Fibroblast of lung (primary cell): ENCODE measurements around the gene AGAP1. TPM values are rescaled to one million over a fixed set of nuclear protein-coding genes. Genes with fewer than 3 reads are reported as not detected.

Source experiments
- DNase-seq, 2 donors: peaks; one replicate each; pipeline versions ENCODE4 v3.0.0 to v3.0.0-alpha.2; 2010; ENCODE audit warnings: low read depth in 2 of 2
- H2AFZ ChIP-seq: 2 replicates; pipeline ENCODE4 v1.5.1; 2012; ENCODE audit warnings: low read length, control low read depth, inconsistent platforms
- H3K27ac ChIP-seq: 2 replicates; pipeline ENCODE4 v1.5.1; 2011; ENCODE audit warnings: low read length, control low read depth; ENCODE audit not compliant: insufficient read depth
- H3K27me3 ChIP-seq: 2 replicates; pipeline ENCODE4 v1.5.1; 2011; ENCODE audit warnings: mild to moderate bottlenecking, low read length; ENCODE audit not compliant: control insufficient read depth, insufficient read depth
- H3K36me3 ChIP-seq: 2 replicates; pipeline ENCODE4 v1.5.1; 2011; ENCODE audit warnings: low read length; ENCODE audit not compliant: control insufficient read depth, insufficient read depth
- H3K4me1 ChIP-seq: 2 replicates; pipeline ENCODE4 v1.5.1; 2011; ENCODE audit warnings: low read length; ENCODE audit not compliant: control insufficient read depth, insufficient read depth; ENCODE audit errors: extremely low read depth
- H3K4me2 ChIP-seq: 2 replicates; pipeline ENCODE4 v1.5.1; 2011; ENCODE audit warnings: low read length, control low read depth; ENCODE audit not compliant: insufficient read depth; ENCODE audit errors: extremely low read depth
- H3K4me3 ChIP-seq, 4 experiments: fragments of 200-600 bp in 1 of 4; sonication (generic) in 1 of 4; replicated peaks in 1 of 4; 2 replicates each; pipeline ENCODE4 v1.5.1; 2011 to 2016; ENCODE audit warnings: low read length in 4 of 4, low read depth in 3 of 4, mild to moderate bottlenecking in 3 of 4, control low read depth in 2 of 4, inconsistent platforms in 1 of 4, mixed read lengths in 1 of 4; ENCODE audit not compliant: insufficient read depth in 1 of 4; ENCODE audit errors: control extremely low read depth in 1 of 4
- H3K79me2 ChIP-seq: 2 replicates; pipeline ENCODE4 v1.5.1; 2012; ENCODE audit warnings: mild to moderate bottlenecking, low read length, inconsistent platforms; ENCODE audit not compliant: control insufficient read depth, insufficient read depth
- H3K9ac ChIP-seq: 2 replicates; pipeline ENCODE4 v1.5.1; 2011; ENCODE audit warnings: mild to moderate bottlenecking, low read length, control low read depth; ENCODE audit not compliant: insufficient read depth
- H3K9me3 ChIP-seq: 2 replicates; pipeline ENCODE4 v1.5.1; 2012; ENCODE audit warnings: low read depth, low read length; ENCODE audit not compliant: control insufficient read depth, insufficient read depth
- H4K20me1 ChIP-seq: 2 replicates; pipeline ENCODE4 v1.5.1; 2011; ENCODE audit warnings: low read length; ENCODE audit not compliant: control insufficient read depth, insufficient read depth; ENCODE audit errors: extremely low read depth
- EZH2 ChIP-seq: IDR thresholded peaks from 2 replicates; pipeline ENCODE4 v1.5.1; 2012; ENCODE audit warnings: low read length, control low read depth, mild to moderate bottlenecking; ENCODE audit errors: missing control alignments
- polyA plus RNA-seq, 2 donors: library from polyadenylated mRNA; depleted of rRNA in 1 of 2; stranded (reverse) in 1 of 2; unstranded in 1 of 2; fragments of >200 nt; gene quantifications; 2 replicates each; pipeline ENCODE4 v1.2.1, GENCODE V29; 2011 to 2012; ENCODE audit warnings: missing spikeins in 1 of 2
- total RNA-seq: library from RNA; depleted of rRNA; stranded (reverse); fragments of >200 nt; gene quantifications from 2 replicates; pipeline ENCODE4 v1.2.1, GENCODE V29; 2014
- TF ChIP-seq, protein P1 (sequence below), 2 donors: IDR thresholded peaks in 1 of 2; conservative IDR thresholded peaks in 1 of 2; 1 replicate in 1 of 2; 2 replicates in 1 of 2; pipeline ENCODE4 v1.5.1; 2011 to 2012; ENCODE audit warnings: low read length in 2 of 2, control low read depth in 1 of 2, inconsistent platforms in 1 of 2, low read depth in 1 of 2, mild to moderate bottlenecking in 1 of 2

The AGAP1 gene
- total and polyA plus RNA-seq, 2 donors (not counting 1 experiment from before 2014, with no cell fraction given), result 10.6 to 14.0 TPM

DNA sequence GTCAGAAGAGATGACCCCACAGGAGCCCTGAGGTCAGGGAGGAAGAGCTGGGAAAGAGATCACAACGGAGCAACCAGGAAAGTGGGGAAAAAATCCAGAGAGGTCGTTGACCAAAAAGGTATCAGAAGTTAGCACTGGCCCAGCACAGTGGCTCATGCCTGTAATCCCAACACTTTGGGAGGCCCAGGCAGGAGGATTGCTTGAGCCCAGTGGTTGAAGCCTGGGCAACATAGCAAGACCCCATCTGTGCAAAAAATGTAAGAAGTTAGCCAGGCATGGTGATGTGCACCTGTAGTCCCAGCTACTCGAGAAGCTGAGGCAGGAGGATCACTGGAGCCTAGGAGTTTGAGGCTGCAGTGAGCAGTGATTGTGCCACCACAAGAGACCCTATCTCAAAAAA, 552.9 kb downstream of the AGAP1 start:
- Histone ChIP-seq H3K4me2 (no peak overlapping the region), H3K9ac (no peak overlapping the region), H4K20me1 (no peaks in the 10 kb centered on the region), H3K4me1 (no peaks in the 10 kb centered on the region), H3K79me2 (no peaks in the 10 kb centered on the region), H3K27me3 (no peaks in the 10 kb centered on the region), H3K27ac (no peak overlapping the region), H3K36me3 (no peaks in the 10 kb centered on the region), H3K4me3 (no peak overlapping the region), H3K9me3 (no peaks in the 10 kb centered on the region), H2AFZ (no peak overlapping the region)
- TF ChIP-seq, protein P1, sequence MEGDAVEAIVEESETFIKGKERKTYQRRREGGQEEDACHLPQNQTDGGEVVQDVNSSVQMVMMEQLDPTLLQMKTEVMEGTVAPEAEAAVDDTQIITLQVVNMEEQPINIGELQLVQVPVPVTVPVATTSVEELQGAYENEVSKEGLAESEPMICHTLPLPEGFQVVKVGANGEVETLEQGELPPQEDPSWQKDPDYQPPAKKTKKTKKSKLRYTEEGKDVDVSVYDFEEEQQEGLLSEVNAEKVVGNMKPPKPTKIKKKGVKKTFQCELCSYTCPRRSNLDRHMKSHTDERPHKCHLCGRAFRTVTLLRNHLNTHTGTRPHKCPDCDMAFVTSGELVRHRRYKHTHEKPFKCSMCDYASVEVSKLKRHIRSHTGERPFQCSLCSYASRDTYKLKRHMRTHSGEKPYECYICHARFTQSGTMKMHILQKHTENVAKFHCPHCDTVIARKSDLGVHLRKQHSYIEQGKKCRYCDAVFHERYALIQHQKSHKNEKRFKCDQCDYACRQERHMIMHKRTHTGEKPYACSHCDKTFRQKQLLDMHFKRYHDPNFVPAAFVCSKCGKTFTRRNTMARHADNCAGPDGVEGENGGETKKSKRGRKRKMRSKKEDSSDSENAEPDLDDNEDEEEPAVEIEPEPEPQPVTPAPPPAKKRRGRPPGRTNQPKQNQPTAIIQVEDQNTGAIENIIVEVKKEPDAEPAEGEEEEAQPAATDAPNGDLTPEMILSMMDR (conservative IDR thresholded peaks at IDR 0.05 in 1 of 2, IDR thresholded peaks at IDR 0.05 in 1 of 2; ENCODE audit: low read depth in 1 of 2, low read length in 2 of 2), result no peak
- TF ChIP-seq EZH2, result no peak
- no peak for DNase-seq

DNA sequence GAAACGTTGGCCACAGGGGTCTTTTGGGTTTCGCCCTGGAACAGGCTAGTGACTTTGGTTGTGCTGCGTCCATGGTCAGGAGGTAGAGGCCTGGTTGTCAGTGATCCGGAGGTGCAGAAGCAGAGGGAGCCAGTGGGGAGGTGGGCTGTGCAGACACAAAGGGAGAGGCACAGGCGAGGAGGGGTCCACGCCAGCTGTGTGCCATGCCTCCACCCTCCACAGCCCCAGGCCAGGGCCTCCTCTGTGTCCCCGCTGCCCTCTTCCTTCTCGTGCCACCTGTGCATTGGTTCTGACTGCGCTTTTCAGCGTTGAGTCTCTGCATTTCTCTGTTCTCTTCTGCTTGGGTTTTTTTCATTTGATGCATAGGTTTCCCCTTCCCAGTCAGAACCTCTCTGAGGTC, 553.3 kb downstream of the AGAP1 start:
- H3K27ac ChIP-seq, result no peak overlapping the region
- H3K9ac ChIP-seq, result no peak overlapping the region
- H3K4me1 ChIP-seq, result no peaks in the 10 kb centered on the region
- TF ChIP-seq EZH2, result no peak
- TF ChIP-seq, protein P1 (conservative IDR thresholded peaks at IDR 0.05 in 1 of 2, IDR thresholded peaks at IDR 0.05 in 1 of 2; ENCODE audit: low read depth in 1 of 2, low read length in 2 of 2), result no peak
- DNase-seq, result no peak
- no peaks in the 10 kb centered on the region for H3K9me3 ChIP-seq
- H4K20me1 ChIP-seq, result no peaks in the 10 kb centered on the region
- no peaks in the 10 kb centered on the region for H3K79me2 ChIP-seq
- H2AFZ ChIP-seq, result no peak overlapping the region
- no peaks in the 10 kb centered on the region for H3K27me3 ChIP-seq
- H3K4me2 ChIP-seq, result no peak overlapping the region
- no peak overlapping the region for H3K4me3 ChIP-seq
- H3K36me3 ChIP-seq, result no peaks in the 10 kb centered on the region

DNA sequence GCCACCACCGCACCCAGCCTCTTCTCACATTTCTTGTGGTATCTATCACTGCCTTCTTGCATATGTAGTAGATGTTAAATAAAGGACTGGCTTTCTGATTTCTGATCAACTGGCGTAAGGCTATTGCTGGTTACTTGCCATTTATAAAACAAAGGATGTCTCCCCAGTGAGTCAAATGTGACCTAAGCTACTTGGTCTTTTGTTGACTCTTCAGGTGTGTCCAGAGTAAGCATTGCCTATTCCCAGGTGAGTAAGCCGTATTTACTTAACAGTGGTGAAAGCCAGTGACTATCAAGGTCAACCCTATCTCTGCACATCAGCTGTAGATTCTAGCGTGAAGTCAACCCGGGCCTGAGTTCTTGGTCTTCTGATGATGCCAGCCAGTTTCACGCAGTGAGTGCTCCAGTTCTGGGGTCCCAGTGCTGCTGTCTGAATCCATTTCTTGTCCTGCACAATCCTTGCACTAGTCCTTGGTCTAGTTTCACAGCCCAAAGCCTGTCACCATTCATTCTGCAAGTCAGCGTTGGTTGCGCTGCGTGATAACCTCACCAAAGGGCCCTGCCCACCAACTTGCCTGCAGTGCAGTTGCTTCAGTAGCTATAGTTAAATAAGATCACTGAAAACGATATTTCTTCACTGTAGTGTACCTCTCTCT, 554.2 kb downstream of the AGAP1 start:
- Histone ChIP-seq H3K27ac (no peak overlapping the region), H3K9ac (no peak overlapping the region), H3K9me3 (no peaks in the 10 kb centered on the region), H3K36me3 (no peaks in the 10 kb centered on the region), H2AFZ (no peak overlapping the region), H3K4me3 (no peak overlapping the region), H3K27me3 (no peaks in the 10 kb centered on the region), H3K4me1 (no peaks in the 10 kb centered on the region), H3K4me2 (no peak overlapping the region), H4K20me1 (no peaks in the 10 kb centered on the region), H3K79me2 (no peaks in the 10 kb centered on the region)
- no peak for DNase-seq
- TF ChIP-seq EZH2, result no peak
- TF ChIP-seq, protein P1 (conservative IDR thresholded peaks at IDR 0.05 in 1 of 2, IDR thresholded peaks at IDR 0.05 in 1 of 2; ENCODE audit: low read depth in 1 of 2, low read length in 2 of 2), result no peak
